Keratinocyte (primary cell): ENCODE data around the gene MGAT4A.

Experiments
- CTCF ChIP-seq, 3 experiments: IDR thresholded peaks in 1 of 3; conservative IDR thresholded peaks in 1 of 3; optimal IDR thresholded peaks in 1 of 3; 2 replicates in 2 of 3; 3 replicates in 1 of 3; pipeline versions ENCODE3 to v1.5.1; 2011; ENCODE audit warnings: low read length in 3 of 3, mild to moderate bottlenecking in 3 of 3, moderate library complexity in 2 of 3, control low read depth in 1 of 3, inconsistent platforms in 1 of 3; ENCODE audit not compliant: insufficient read depth in 2 of 3; ENCODE audit errors: extremely low read depth in 1 of 3
- EZH2 ChIP-seq: IDR thresholded peaks from one replicate; pipeline ENCODE4 v1.6.1; 2012; ENCODE audit warnings: inconsistent platforms, mild to moderate bottlenecking, low read length, moderate library complexity

DNA sequence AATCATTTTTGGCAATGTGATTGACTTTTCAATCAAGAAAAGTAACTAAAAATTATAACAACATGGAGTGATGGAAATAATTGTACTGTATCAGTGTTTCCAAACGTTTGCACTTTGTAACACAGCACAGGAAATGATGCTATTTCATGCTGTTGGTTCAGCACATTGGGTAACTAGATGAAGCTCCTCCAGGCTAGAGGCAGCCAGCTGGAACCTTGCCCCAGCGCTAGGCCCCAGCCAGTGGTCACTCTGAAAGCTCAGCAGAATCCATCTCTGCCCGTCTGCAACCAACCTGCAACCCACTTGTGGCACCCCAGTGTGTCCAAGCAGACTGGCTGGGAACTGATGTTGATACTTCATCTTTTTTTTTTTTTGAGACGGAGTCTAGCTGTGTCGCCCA is 107.3 kb downstream of the MGAT4A start:
- TF ChIP-seq CTCF (optimal IDR thresholded peaks at IDR 0.05 in 1 of 3, IDR thresholded peaks at IDR 0.05 in 1 of 3, conservative IDR thresholded peaks at IDR 0.05 in 1 of 3; ENCODE audit: extremely low read depth in 1 of 3, insufficient read depth in 2 of 3, low read length in 3 of 3) (no peak), EZH2 (no peak)
